GM23338 (cell line): ENCODE data around the gene SRP68. TPM values are rescaled to one million over a fixed set of nuclear protein-coding genes. Genes with fewer than 3 reads are reported as not detected.

Experiments used
- ATAC-seq: fragments of 200-7000 bp; cut with Tn5 transposase; 3 replicates; pipeline ENCODE4 v1.9.1; 2020
- DNase-seq: peaks from one replicate; pipeline ENCODE4 v3.0.0-alpha.2; 2015; ENCODE audit warnings: low spot score
- H2AFZ ChIP-seq: fragments of 200-600 bp; sonication (generic); 2 replicates; pipeline ENCODE4 v1.8.0; 2016; ENCODE audit warnings: antibody characterized with exemption, mild to moderate bottlenecking, moderate library complexity
- H3F3A ChIP-seq: fragments of 200-600 bp; sonication (generic); replicated peaks from 2 replicates; pipeline ENCODE4 v1.8.0; 2017; ENCODE audit warnings: antibody characterized with exemption, mixed run types, low read depth
- H3K27ac ChIP-seq: fragments of 200-600 bp; sonication (generic); 2 replicates; pipeline ENCODE4 v1.6.1; 2016; ENCODE audit warnings: low read depth
- H3K27me3 ChIP-seq: fragments of 200-600 bp; sonication (generic); 2 replicates; pipeline ENCODE4 v1.8.0; 2016; ENCODE audit warnings: mild to moderate bottlenecking, mixed run types, moderate library complexity; ENCODE audit not compliant: insufficient read depth
- H3K36me3 ChIP-seq: fragments of 200-600 bp; sonication (generic); 2 replicates; pipeline ENCODE4 v1.8.0; 2016; ENCODE audit warnings: mild to moderate bottlenecking; ENCODE audit not compliant: insufficient read depth
- H3K4me1 ChIP-seq: fragments of 200-600 bp; sonication (generic); 2 replicates; pipeline ENCODE4 v1.8.0; 2016; ENCODE audit warnings: mild to moderate bottlenecking, moderate library complexity; ENCODE audit not compliant: insufficient read depth
- H3K4me2 ChIP-seq: fragments of 200-600 bp; sonication (generic); 2 replicates; pipeline ENCODE4 v1.7.1; 2017; ENCODE audit warnings: mixed run types
- H3K4me3 ChIP-seq: fragments of 200-600 bp; sonication (generic); 2 replicates; pipeline ENCODE4 v1.6.1; 2016; ENCODE audit warnings: mixed run types
- H3K79me2 ChIP-seq: fragments of 200-600 bp; sonication (generic); replicated peaks from 2 replicates; pipeline ENCODE4 v1.8.0; 2017; ENCODE audit warnings: mild to moderate bottlenecking; ENCODE audit not compliant: insufficient read depth
- H3K9me2 ChIP-seq: fragments of 200-600 bp; sonication (generic); 2 replicates; pipeline ENCODE4 v1.8.0; 2017; ENCODE audit not compliant: insufficient read depth
- H4K20me1 ChIP-seq: fragments of 200-600 bp; sonication (generic); replicated peaks from 2 replicates; pipeline ENCODE4 v1.8.0; 2017; ENCODE audit warnings: mild to moderate bottlenecking; ENCODE audit not compliant: insufficient read depth
- H3K27ac Mint-ChIP-seq: 2 replicates; pipeline ENCODE4 v1.8.0; 2020; ENCODE audit warnings: inconsistent platforms, mild to moderate bottlenecking, moderate library complexity, mixed read lengths
- H3K27me3 Mint-ChIP-seq: 3 replicates; pipeline ENCODE4 v1.8.0; 2022; ENCODE audit warnings: low read depth, mild to moderate bottlenecking, moderate library complexity, mixed read lengths, inconsistent platforms; ENCODE audit not compliant: insufficient read depth, poor library complexity
- H3K36me3 Mint-ChIP-seq: 3 replicates; pipeline ENCODE4 v1.8.0; 2021; ENCODE audit warnings: low read depth, mild to moderate bottlenecking, inconsistent platforms, moderate library complexity, mixed read lengths
- H3K4me1 Mint-ChIP-seq: 3 replicates; pipeline ENCODE4 v1.8.0; 2020; ENCODE audit warnings: mild to moderate bottlenecking, inconsistent platforms, mixed read lengths
- H3K4me3 Mint-ChIP-seq: 3 replicates; pipeline ENCODE4 v1.8.0; 2021; ENCODE audit warnings: moderate library complexity, mild to moderate bottlenecking, inconsistent platforms, mixed read lengths
- H3K9me3 Mint-ChIP-seq: 3 replicates; pipeline ENCODE4 v1.8.0; 2020; ENCODE audit warnings: moderate library complexity, mild to moderate bottlenecking, inconsistent platforms, mixed read lengths
- CREB1 ChIP-seq: fragments of 250-450 bp; sonication (Bioruptor Pico); IDR thresholded peaks from 2 replicates; pipeline ENCODE4 v1.5.0; 2020; ENCODE audit warnings: low read depth, mild to moderate bottlenecking, moderate library complexity
- CTCF ChIP-seq, 2 experiments: fragments of 200-600 bp in 1 of 2; sonication (generic) in 1 of 2; conservative IDR thresholded peaks; 2 replicates each; pipeline versions ENCODE4 v1.5.1 to v1.6.1; 2016 to 2017; ENCODE audit warnings: antibody characterized with exemption in 2 of 2, low read depth in 2 of 2, mild to moderate bottlenecking in 2 of 2, moderate library complexity in 1 of 2
- ETS1 ChIP-seq: IDR thresholded peaks from 2 replicates; pipeline ENCODE4 v1.6.1; 2016; ENCODE audit warnings: antibody characterized with exemption
- EZH2phosphoT487 ChIP-seq: fragments of 200-600 bp; sonication (generic); IDR thresholded peaks from one replicate; pipeline ENCODE4 v1.8.1; 2018; ENCODE audit warnings: antibody characterized with exemption; ENCODE audit not compliant: unreplicated experiment
- JUNB ChIP-seq: IDR thresholded peaks from one replicate; pipeline ENCODE4 v1.6.1; 2016; ENCODE audit warnings: antibody characterized with exemption; ENCODE audit not compliant: unreplicated experiment
- NANOG ChIP-seq: IDR thresholded peaks from 2 replicates; pipeline ENCODE4 v1.6.1; 2016; ENCODE audit warnings: antibody characterized with exemption, borderline replicate concordance
- ZNF462 ChIP-seq: fragments of 250-450 bp; sonication (Bioruptor Pico); IDR thresholded peaks from 2 replicates; pipeline ENCODE4 v1.5.0; 2020; ENCODE audit warnings: mild to moderate bottlenecking, moderate library complexity
- polyA plus RNA-seq: library from polyadenylated mRNA; unstranded; fragments of >200 nt; fragmentation: Nextera tagmentation; extraction: Ambion mirVana; gene quantifications from 2 replicates; pipeline ENCODE4 v1.2.1, GENCODE V29; 2016
- total RNA-seq: library from RNA; depleted of rRNA; stranded (reverse); fragments of >200 nt; shearing (Covaris generic); gene quantifications from 2 replicates; pipeline ENCODE4 v1.2.3, GENCODE V29; 2014

Gene SRP68
- total and polyA plus RNA-seq, 2 experiments from 2014 or later: 30.7 to 62.8 TPM

GRCh38 chr17:76018801-76019200 is 53.5 kb downstream of the SRP68 start (continued):
- TF ChIP-seq ZNF462 (CRISPR knock-in tag): no peak
- no peak for TF ChIP-seq EZH2phosphoT487
- no peak for TF ChIP-seq CREB1 (CRISPR knock-in tag)

GRCh38 chr17:76018340-76018680 is 54.0 kb downstream of the SRP68 start:
- Histone ChIP-seq H3K4me3 (no peak overlapping the region), H3K36me3 (no peaks in the 10 kb centered on the region), H3K79me2 (no peaks in the 10 kb centered on the region), H3K27me3 (no peaks in the 10 kb centered on the region), H3K4me2 (no peak overlapping the region), H3K9me2 (no peaks in the 10 kb centered on the region), H3F3A (0 out of 2 replicates have a peak, but pooled peaks cover 6% of the 10 kb centered on the region), H2AFZ (no peak overlapping the region), H4K20me1 (no peaks in the 10 kb centered on the region), H3K27ac (no peak overlapping the region), H3K4me1 (no peaks in the 10 kb centered on the region)
- Mint-ChIP-seq H3K36me3 (no peaks in the 10 kb centered on the region), H3K4me1 (peaks cover 3% of the 10 kb centered on the region; the same call in 2 of the 3 replicates), H3K4me3 (no peak overlapping the region), H3K27me3 (peaks cover 9% of the 10 kb centered on the region), H3K9me3 (no peaks in the 10 kb centered on the region), H3K27ac (no peak overlapping the region)
- DNase-seq: no peak
- no peak for ATAC-seq
- TF ChIP-seq EZH2phosphoT487 (no peak), NANOG (no peak), ZNF462 (CRISPR knock-in tag) (no peak), JUNB (no peak), CTCF (conservative IDR thresholded peaks at IDR 0.05; ENCODE audit: low read depth in 2 of 2) (no peak), ETS1 (no peak)
